KOPT-K1 (cell line): ENCODE results near the gene MLPH.

ENCODE experiments used
- H3K27ac ChIP-seq: fragments of 200-600 bp; sonication (generic); 2 replicates; pipeline ENCODE4 v1.5.1; 2016; ENCODE audit warnings: antibody characterized with exemption, mild to moderate bottlenecking, low read depth, low read length; ENCODE audit not compliant: poor library complexity, severe bottlenecking
- H3K36me3 ChIP-seq: fragments of 200-600 bp; sonication (generic); 2 replicates; pipeline ENCODE4 v1.5.1; 2017; ENCODE audit warnings: antibody characterized with exemption, mild to moderate bottlenecking, low read length, moderate library complexity; ENCODE audit not compliant: insufficient read depth
- H3K9me3 ChIP-seq: fragments of 200-600 bp; sonication (generic); 2 replicates; pipeline ENCODE4 v1.5.1; 2017; ENCODE audit warnings: antibody characterized with exemption, low read length, mild to moderate bottlenecking; ENCODE audit not compliant: insufficient read depth, poor library complexity, severe bottlenecking

MLPH gene

DNA sequence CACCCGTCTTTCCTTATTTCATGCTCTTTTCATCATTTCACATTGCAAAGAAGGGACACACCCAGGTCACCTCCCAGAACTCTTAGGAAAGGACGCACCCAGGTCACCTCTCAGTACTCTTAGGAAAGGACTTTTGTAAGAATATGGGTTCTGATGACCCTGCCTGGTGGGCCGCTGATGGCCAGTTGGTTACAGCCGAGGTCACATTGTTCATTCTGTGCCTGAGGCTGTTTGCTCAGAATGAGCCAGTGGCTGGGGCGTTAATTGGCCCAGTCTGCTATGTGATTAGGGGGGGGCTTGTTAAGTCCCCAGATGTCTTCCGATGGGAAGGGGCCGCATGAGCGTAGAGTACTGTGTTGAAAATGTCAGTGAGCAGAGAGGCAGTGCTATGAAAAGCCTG lies 9.4 kb downstream of the MLPH start:
- peaks cover 17% of the 10 kb centered on the region for H3K9me3 ChIP-seq
- H3K36me3 ChIP-seq = no peaks in the 10 kb centered on the region
- no peak overlapping the region for H3K27ac ChIP-seq

GRCh38 chr2:237497009-237497837 lies 10.2 kb downstream of the MLPH start:
- Histone ChIP-seq H3K9me3 (peaks cover 9% of the 10 kb centered on the region), H3K27ac (no peak overlapping the region), H3K36me3 (no peaks in the 10 kb centered on the region)

DNA sequence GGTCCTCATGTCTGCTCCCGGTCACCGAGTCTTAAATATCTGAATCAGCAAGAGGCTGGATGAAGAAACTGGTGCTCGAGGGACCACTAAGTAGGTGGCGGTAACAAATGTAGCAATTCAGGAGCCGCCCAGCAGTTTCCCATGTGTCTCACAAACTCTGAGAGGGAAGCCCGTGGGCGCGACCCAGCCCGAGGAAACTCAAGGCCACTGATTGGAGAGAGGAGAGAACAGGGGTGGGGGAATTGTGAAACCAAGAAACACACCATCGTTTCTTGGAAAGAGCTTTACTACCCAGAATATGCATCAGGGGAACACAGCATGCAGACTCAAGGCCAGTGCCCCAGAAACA lies 10.8 kb downstream of the MLPH start:
- Histone ChIP-seq H3K27ac (no peak overlapping the region), H3K9me3 (peaks cover 3% of the 10 kb centered on the region), H3K36me3 (no peaks in the 10 kb centered on the region)

DNA sequence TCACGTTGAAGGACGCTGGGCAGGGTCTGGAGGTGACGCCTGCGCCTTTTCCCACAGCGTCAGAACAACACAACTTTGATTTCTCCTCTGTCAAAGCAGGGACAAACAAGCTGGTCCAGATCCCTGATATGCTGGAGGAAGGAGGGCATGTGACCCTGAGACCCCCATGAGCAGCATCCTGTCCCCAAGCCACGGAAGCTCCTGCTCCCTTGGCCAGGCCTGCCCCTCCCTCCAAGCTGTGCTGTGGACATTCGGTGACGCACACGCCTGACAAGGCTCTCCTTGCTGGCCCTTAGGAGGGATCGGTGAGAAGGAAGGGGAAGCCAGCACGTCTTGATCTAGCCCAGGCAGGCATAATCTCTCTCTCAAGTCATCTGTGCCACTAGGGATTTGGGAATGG lies 11.3 kb downstream of the MLPH start:
- Histone ChIP-seq H3K9me3 (no peaks in the 10 kb centered on the region), H3K27ac (no peak overlapping the region), H3K36me3 (no peaks in the 10 kb centered on the region)

DNA sequence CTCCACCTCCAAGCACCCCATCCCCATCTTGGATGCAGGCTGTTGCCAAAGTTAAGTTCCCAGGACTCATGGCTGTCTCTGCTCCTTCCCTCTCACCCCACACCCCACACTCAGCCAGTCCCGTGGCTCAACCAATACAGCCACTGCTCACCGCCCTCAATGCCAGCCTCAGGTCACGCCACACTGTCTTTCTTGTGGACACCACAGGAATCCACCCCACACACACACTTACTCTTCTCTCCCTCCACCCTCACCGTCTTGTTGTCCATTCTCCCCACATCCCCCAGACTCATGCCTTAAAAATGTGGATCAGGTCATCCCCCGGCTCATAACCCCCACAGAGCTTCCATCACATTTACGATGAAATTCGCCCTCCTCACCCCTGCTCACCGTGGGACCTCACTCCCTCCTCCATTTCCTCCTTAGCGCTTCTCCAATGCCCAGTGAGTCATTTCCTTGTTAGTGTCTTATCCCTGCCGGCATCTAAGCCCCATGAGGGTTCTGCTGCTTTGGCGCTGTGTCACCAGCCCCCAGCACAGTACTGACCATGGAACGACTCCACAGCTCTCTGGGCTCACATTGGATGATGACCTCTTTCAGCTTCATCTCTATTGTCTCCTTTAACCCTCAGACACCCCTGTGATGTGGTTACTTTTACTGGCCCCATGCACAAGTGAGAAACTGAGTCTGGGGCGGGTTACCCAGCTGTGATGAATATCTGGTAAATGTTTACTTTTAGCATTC lies 13.8 kb downstream of the MLPH start:
- Histone ChIP-seq H3K9me3 (no peaks in the 10 kb centered on the region), H3K27ac (no peak overlapping the region), H3K36me3 (no peaks in the 10 kb centered on the region)

DNA sequence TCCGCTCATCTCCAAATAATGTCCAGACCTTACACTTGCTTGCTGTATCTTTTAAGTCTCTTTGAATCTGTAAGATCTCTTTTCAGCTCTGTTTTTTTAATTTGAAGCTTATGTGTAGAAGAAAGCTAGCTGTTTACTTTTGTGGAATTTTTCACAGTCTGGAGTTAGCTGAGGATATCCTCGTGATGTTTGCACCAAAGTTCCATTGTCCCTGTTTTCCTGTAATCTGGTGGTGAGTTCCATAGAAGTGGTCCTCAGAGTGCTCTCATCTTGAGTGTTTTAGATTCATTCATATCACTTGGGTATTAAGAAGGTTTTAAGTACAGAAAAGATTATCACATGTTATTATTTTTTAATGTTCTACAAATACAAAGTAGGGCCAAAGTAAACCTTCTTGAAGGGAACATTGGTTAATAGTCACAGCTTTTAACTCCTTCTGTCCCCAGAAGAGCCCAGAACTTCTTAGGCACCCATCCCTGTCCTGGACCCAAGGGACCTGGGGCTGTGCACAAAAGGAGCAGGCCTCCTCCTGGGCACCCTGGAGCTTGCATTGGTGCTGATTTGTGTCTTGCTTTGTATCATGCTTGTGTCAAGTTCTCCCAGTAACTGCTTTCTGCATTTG lies 15.0 kb downstream of the MLPH start:
- Histone ChIP-seq H3K27ac (no peak overlapping the region), H3K9me3 (no peaks in the 10 kb centered on the region), H3K36me3 (no peaks in the 10 kb centered on the region)

DNA sequence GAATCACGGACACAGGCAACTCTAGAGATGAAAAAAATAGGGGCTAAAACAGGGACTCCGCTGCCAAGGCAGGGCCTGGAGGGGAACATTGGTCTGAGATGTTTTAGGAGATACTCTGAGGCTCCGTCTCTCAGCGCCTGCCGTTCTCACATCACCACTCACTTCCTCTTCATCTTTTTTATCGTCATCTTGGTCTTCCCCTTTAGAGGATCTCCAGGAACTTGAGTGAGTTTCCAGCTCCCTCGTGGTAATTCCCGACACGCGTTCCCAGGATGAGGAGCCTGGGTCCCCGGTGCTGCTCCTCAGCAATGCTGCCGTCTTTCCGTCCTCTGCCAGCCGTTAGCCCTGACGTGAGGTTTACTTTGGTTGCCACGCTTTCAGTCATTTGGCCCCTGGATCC lies 16.1 kb downstream of the MLPH start:
- H3K36me3 ChIP-seq = no peaks in the 10 kb centered on the region
- no peak overlapping the region for H3K27ac ChIP-seq
- H3K9me3 ChIP-seq = no peaks in the 10 kb centered on the region

- H3K36me3 ChIP-seq = no peaks in the 10 kb centered on the region
Measured at GRCh38 chr2:237505188-237505939, 18.3 kb downstream of the MLPH start.

GRCh38 chr2:237507512-237507911 lies 20.5 kb downstream of the MLPH start:
- Histone ChIP-seq H3K36me3 (no peaks in the 10 kb centered on the region), H3K9me3 (no peaks in the 10 kb centered on the region), H3K27ac (no peak overlapping the region)

More at GRCh38 chr2:237505188-237505939, 18.3 kb downstream of the MLPH start:
- H3K27ac ChIP-seq = no peak overlapping the region
- H3K9me3 ChIP-seq = no peaks in the 10 kb centered on the region

DNA sequence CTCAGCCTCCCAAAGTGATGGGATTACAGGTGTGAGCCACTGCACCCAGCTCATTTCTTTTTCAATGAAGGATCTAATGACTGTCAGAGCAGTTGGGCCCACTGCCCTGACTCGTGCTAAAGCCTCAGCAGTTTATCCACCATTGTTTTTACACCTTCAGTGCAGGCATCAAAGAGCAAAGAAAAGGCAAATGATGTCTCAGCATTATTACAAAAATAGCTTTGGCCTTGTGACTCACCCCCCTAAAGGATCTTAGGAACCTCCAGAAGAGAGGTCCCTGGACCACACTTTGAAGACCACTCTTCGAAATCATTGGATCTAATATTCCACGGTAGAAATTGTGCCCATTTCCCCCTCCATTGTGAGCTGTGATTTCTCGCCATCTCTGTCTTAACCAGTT lies 21.3 kb downstream of the MLPH start:
- Histone ChIP-seq H3K27ac (no peak overlapping the region), H3K9me3 (no peaks in the 10 kb centered on the region), H3K36me3 (no peaks in the 10 kb centered on the region)

- Histone ChIP-seq H3K27ac (no peak overlapping the region), H3K9me3 (no peaks in the 10 kb centered on the region), H3K36me3 (no peaks in the 10 kb centered on the region)
Measured at GRCh38 chr2:237509151-237509550, 22.1 kb downstream of the MLPH start.

DNA sequence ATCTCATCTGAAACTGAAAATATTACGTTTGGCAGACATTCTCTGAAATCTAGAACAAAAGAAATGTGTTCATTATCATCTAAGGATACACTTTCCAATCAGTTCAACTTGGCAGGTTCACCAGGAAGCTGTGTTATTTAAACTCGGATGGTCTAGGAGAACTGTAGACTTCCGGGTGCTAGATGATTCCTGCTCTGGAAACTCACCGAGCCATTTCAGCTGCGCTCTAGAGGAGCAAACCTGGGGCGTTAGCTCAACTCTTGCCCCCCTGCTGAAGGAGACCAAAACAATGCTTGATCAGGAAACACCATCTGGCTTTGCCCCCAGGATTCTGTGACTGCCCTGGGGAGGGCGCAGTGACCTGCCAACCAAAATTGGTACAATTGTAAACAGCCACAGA lies 22.9 kb downstream of the MLPH start:
- Histone ChIP-seq H3K9me3 (no peaks in the 10 kb centered on the region), H3K27ac (no peak overlapping the region), H3K36me3 (no peaks in the 10 kb centered on the region)

- H3K9me3 ChIP-seq = no peaks in the 10 kb centered on the region
- no peak overlapping the region for H3K27ac ChIP-seq
- H3K36me3 ChIP-seq = no peaks in the 10 kb centered on the region
Measured at GRCh38 chr2:237510502-237511217, 23.6 kb downstream of the MLPH start.

DNA sequence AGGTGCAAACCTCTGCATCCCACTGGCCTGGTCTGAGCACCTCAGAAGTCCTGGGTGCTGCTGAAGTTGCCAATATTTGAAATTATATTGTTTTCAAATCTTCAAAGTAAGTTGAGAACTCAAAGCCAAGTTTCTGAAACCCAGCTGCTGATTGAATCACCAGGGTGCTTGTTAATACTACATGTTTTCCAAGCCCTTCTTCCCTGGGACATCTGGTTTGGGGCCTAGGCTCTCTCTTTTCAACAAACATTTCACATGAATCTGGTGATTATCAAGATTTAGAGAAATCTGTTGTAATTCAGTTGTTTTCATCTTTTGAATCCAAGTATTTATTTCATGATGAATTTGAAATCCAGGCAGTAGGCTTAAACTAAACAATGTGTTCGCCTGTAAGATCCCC lies 24.4 kb downstream of the MLPH start:
- Histone ChIP-seq H3K27ac (no peak overlapping the region), H3K36me3 (no peaks in the 10 kb centered on the region), H3K9me3 (no peaks in the 10 kb centered on the region)
